Measurements from ENCODE around the gene TIMP3. TPM values are rescaled to one million over a fixed set of nuclear protein-coding genes. Genes with fewer than 3 reads are reported as not detected.

The TIMP3 gene
- total RNA-seq, 2 experiments from 2014 or later, result not detected

DNA sequence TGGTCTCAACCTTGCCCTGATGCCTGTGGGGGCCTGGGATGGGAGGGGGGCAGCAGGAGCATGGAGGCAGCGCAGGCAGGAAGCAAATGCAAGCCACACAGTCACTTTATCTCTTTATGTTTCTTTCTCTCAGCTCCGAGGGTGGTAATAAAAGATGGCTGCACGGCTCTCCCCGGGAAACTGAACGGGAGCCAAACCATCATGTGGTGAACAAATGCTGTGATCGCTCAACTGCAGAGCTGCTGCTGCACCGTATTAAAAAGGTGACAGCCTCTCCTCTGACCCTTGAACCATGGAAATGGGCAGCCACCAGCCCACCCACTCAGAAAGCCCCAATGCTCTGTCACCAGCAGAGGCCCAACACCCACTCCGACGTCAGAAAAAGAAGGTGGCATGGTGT lies 110.0 kb downstream of the TIMP3 start:
- H3K4me1 Mint-ChIP-seq (ENCODE audit: low read depth), result no peaks in the 10 kb centered on the region
- H3K27ac Mint-ChIP-seq, result no peak overlapping the region
- H3K9me3 Mint-ChIP-seq (ENCODE audit: insufficient read depth), result peaks cover 4% of the 10 kb centered on the region
- ATAC-seq (no peak), DNase-seq (no peak)
- H3K4me3 Mint-ChIP-seq, result no peak overlapping the region
- H3K27me3 Mint-ChIP-seq (ENCODE audit: low read depth), result no peaks in the 10 kb centered on the region
- ChIA-PET CTCF (no interaction called here), POLR2A (no interaction called here)
- H3K36me3 Mint-ChIP-seq (ENCODE audit: low read depth), result no peaks in the 10 kb centered on the region
